ENCODE data around the gene SHANK3.

The SHANK3 gene

GRCh38 chr22:50700387-50701075 lies 27.9 kb downstream of the SHANK3 start:
- DNase-seq, result no peak

GRCh38 chr22:50701076-50701419 lies 28.4 kb downstream of the SHANK3 start:
- DNase-seq, result no peak

- no peak for DNase-seq
These were observed 29.0 kb downstream of the SHANK3 start for GRCh38 chr22:50701428-50702154.

- DNase-seq, result no peak
These were observed 29.6 kb downstream of the SHANK3 start for GRCh38 chr22:50702261-50702671.

GRCh38 chr22:50702821-50703725 lies 30.4 kb downstream of the SHANK3 start:
- DNase-seq, result no peak

- no peak for DNase-seq
These were observed 31.3 kb downstream of the SHANK3 start for GRCh38 chr22:50703726-50704509.

GRCh38 chr22:50704510-50705218 lies 32.0 kb downstream of the SHANK3 start:
- DNase-seq, result no peak

GRCh38 chr22:50705219-50705691 lies 32.6 kb downstream of the SHANK3 start:
- DNase-seq, result no peak

GRCh38 chr22:50705851-50706351 lies 33.3 kb downstream of the SHANK3 start:
- no peak for DNase-seq

GRCh38 chr22:50706481-50707125 lies 34.0 kb downstream of the SHANK3 start:
- no peak for DNase-seq

GRCh38 chr22:50708474-50708873 lies 35.9 kb downstream of the SHANK3 start:
- DNase-seq, result no peak

GRCh38 chr22:50708996-50709395 lies 36.4 kb downstream of the SHANK3 start:
- no peak for DNase-seq

GRCh38 chr22:50710221-50710620 lies 37.6 kb downstream of the SHANK3 start:
- DNase-seq, result no peak

- DNase-seq, result no peak
These were observed 38.3 kb downstream of the SHANK3 start for GRCh38 chr22:50710886-50711285.

GRCh38 chr22:50711446-50712340 lies 39.1 kb downstream of the SHANK3 start:
- no peak for DNase-seq

GRCh38 chr22:50712341-50713007 lies 39.9 kb downstream of the SHANK3 start:
- DNase-seq, result no peak

GRCh38 chr22:50713008-50713385 lies 40.4 kb downstream of the SHANK3 start:
- DNase-seq, result no peak

GRCh38 chr22:50713571-50714056 lies 41.0 kb downstream of the SHANK3 start:
- no peak for DNase-seq

- DNase-seq, result no peak
These were observed 41.5 kb downstream of the SHANK3 start for GRCh38 chr22:50714150-50714549.

All from SIG-M5 (cell line).